Measurements from ENCODE around the gene COX10.
A peak's percentile ranks its signal among the peaks of the same experiment; 100 is the strongest.

COX10 gene

GRCh38 chr17:14072881-14073280 is 3.6 kb downstream of the COX10 start:
- DNase-seq = no peak

DNA sequence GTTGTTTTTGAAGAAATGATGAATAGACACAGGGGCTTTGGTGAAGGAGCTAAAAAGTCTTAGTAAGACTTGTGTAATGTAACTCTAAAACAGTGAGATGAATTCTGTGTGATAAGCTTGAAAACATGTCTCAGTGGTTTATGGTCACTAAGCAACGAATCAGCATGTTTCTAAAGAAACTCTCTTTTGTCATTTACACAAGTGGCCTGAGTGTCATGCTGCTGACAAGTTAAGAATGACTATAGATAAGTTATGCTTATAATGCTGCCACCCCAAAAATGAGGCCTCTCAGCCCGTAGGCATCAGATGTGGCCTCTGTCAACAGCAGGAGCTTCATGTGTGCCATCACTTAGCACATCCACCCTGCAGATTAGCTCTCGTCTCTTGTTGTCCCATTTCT is 8.7 kb downstream of the COX10 start:
- no peak for DNase-seq

- peak; percentile 63 for DNase-seq
These were observed 11.5 kb downstream of the COX10 start for GRCh38 chr17:14080847-14081251.

GRCh38 chr17:14082848-14083247 is 13.5 kb downstream of the COX10 start:
- DNase-seq = no peak

DNA sequence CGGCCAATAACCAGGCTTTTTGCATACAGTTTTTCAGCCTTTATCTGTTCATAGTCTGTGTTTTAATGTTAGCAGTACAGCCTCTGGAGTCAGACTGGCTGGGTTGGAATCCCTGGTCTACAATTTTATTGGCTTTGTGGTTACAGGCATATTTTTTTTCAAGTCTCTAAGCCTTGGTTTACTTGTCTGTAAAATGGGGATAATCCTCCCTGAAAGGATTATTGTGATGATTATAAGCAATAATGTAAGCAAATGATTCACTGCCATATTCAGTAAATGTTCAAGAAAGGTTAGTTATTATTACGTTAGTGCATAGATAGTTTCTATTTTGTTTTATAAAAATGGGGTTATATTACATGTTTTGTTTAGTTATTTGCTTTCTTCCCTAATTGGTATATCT is 15.7 kb downstream of the COX10 start:
- no peak for DNase-seq

DNA sequence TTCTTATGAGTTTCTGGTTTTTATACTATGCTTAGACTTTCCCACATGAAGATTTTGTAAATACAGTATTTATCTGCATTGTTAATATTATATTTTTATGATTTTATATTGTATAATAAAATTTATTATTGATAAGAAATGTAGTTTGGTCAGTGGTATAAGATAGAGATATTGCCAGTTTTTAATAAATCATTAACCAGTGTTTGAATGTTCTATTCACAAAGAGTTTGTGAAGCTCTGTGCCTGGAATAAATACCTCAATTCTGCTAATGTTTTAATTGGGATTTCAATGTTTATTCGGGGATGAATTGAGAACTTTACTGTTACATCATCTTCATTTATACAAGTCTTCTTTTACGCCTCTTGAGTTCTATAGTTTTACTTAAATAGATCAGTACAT is 16.9 kb downstream of the COX10 start:
- DNase-seq = no peak

GRCh38 chr17:14089179-14089578 is 19.9 kb downstream of the COX10 start:
- DNase-seq = no peak

DNA sequence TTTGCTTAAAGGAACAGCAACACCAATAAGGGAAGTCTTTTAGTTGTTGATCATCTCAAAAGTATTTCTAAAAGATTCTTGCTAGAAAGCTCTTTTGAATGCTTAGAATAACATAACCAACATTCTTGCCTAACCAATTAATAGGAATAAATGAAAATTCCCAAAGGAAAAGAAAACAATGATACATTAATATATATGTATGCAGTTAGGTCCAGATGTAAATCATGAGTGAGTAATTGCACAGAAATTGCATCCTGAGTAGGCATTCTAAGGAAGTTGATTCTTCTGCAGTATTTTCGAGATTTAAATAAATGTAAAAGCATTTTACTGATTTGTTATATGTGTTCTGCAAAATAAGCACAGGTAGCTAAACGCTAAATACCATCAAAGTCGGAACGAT is 22.1 kb downstream of the COX10 start:
- DNase-seq = no peak

DNA sequence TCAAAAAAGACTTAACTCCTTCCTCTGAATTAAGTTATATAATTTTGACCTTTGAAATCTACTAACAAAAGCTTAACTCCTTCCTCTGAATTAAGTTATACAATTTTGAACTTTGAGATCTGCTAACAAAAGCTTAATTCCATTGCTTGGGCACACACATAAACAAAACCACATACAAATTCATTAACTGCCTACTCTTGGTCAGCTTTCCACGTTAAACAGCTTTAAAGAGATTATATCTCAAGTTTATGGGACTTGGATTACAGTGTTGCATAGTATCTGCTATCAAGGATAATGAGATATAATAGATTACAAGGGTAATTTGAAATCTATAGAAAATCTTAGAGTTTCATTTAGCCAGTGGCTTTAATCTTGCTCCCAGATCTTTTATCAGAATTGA is 23.5 kb downstream of the COX10 start:
- no peak for DNase-seq

DNA sequence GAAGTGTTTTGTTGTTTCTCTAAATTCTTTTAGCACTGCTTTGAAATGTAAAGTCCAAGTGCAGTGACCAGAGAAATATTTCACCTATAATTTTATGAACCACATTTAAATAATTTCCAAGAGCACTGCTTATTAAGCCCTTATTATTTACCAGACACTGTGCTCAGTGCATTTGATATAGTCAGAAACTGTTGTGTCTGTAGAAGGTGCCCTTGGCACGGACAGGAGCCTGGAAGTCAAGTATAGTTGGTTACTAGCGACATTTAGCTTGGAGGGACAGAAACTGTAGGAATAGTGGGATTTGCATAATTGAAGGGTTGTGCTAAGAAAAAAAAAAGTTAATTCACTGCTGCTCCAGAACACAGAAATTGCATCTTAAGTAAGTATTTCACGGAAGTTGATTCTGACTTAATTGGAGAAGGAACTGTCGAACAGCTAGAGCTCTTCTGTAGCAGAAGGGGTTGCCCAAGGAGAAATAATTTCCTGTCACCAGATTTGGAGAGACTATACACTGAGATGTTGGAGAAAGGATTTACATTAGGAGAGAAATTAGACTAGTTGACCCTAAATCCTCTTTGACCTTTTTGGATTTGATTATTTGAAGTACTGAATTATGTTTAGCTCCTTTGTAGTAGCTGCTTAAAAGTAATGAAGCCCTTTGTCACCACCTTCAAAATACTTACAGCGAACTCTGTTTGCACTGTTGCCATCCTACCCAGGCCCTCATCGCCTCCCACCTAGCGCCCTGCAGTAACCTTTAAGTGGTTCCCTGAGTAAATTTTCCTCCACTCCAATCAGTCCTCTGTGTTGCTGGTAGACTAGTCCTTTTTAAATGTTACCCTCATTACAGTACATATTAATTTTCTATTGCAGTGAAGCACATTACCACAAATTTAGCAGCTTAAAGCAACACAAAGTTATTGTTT is 25.6 kb downstream of the COX10 start:
- no peak for DNase-seq

DNA sequence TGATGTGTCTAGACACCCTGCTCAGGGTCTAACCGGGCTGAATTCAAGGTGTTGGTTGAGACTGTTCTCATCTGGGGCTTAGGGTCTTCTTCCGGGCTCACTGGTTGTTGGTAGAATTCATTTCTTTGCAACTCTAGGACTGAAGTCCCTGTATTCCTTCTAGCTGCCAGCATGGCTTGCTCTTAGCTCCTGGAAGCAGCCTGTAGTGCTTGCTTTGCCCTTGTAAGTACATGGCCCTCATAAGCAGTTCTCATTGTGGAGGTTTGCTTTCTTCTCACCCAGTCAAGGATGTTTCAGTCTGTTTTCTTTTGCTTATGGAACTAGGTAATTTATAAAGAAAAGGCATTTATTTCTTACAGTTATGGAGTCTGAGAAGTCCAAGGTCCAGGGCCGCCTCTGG is 26.3 kb downstream of the COX10 start:
- no peak for DNase-seq

DNA sequence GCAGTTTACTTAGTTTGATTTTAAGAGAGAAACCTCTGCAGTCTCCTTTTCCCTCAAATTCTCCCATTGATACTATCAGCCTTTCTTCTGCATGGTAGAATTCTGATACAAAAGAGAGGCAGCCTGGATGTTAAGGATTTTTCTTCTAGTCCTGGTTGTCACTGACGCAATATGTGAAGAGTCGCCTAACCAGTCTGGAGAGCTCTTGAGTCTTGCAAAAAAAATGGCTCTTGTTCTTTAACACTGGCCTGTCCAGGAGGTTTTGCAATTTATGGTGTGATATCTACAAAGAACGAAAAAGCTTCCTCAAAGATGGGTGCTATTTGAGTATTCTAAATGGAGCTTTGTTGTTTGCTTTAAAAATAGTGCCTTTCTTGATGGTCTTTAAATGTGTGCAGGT is 28.9 kb downstream of the COX10 start:
- no peak for DNase-seq

GRCh38 chr17:14101976-14102375 is 32.7 kb downstream of the COX10 start:
- no peak for DNase-seq

- no peak for DNase-seq
These were observed 34.5 kb downstream of the COX10 start for GRCh38 chr17:14103836-14104235.

DNA sequence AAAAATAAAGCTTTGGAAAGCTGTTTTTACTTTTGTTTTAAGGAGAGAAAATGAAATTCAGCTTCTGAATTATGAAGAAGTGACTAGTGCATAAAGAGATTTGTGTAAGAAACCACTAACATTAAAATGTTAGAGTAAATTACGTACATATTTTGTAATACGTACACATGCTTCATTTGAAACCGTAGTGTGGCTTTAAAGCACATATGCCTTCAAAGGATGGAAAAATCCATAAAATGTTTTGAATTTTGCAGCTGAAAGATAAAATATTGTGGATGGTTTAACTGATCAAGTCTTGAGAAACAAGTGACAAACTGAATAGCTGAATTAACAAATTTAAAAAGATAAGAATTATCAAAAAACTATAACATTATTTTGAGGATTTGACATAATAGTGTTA is 35.4 kb downstream of the COX10 start:
- DNase-seq = no peak

DNA sequence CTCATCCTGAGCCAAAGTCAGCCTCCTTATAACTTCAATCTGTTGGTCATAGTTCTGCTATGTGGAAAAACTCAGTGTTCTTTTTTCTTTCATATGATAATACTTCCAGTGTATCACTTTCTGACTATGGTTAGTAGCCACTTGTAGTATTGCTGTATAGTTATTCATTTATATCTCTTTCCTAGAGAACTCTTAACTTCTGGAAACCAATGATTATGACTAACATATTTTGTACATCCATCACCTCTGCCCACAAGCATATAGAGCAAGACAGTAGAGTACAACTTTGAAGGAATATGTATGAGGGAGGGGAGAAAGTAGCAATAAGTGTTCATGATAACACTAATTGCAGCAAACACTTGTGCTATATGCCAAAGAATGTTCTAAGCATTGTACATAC is 38.6 kb downstream of the COX10 start:
- no peak for DNase-seq

- DNase-seq = no peak
These were observed 43.1 kb downstream of the COX10 start for GRCh38 chr17:14112407-14112806.

DNA sequence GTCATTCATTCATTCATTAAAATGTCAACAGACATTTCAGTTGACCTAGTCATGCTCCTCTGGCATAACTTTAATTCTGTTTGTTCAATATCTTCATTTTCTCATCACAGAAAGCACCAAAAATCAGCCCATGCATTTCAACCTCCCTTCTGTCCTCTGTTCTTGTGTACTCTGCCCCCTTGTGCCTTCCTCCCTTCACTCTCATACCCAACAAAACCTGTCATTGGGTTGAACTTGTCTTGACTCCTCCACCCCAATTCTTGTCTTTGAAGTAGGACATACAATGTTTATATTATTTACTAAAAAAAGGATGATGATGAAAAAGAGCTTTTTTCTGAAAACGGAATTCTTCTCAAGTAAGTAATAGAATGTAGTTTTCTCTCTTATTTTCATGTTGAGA is 43.8 kb downstream of the COX10 start:
- DNase-seq = no peak

DNA sequence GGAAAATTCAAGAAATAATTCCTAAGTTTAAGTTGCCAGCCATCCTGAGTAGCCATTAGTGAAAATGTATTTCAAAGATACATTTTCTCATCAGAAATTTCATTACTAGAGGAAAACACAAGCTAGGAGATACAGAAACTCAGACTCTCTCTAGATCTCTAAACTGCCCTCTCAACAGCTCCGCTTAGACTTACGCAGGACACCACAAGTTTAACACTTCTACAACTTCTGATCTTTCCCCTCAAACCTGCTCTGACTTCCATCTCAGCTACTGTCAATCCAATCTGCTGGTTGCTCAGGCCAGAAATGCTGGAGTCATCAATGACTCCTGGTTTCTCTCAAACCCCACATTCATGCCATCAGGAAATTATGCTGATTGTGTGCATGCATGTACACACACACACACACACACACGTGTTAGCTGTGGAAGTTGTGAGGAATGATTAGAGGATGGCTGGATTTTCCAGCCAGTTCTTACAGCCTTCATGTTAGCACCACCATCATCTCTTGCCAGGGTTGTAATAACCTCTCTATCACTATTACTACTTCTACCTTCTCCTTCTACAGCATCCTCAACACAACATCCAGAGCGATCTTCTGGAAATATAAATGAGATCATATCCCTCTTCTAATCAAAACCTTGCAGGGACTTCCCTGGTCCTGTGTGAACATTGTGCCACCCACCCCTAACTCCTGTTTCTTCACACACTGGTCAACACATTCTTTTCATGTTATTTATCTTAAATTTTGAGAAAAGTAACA is 47.1 kb downstream of the COX10 start:
- DNase-seq = no peak

- DNase-seq = no peak
These were observed 49.6 kb downstream of the COX10 start for GRCh38 chr17:14118951-14119350.

GRCh38 chr17:14119546-14119945 is 50.2 kb downstream of the COX10 start:
- DNase-seq = no peak

- no peak for DNase-seq
These were observed 52.6 kb downstream of the COX10 start for GRCh38 chr17:14121952-14122351.

GRCh38 chr17:14123619-14124278 is 54.4 kb downstream of the COX10 start:
- no peak for DNase-seq

GRCh38 chr17:14124854-14125253 is 55.5 kb downstream of the COX10 start:
- DNase-seq = no peak

All from islet precursor cell (in vitro differentiated cells).